Common myeloid progenitor, CD34-positive (primary cell): ENCODE measurements around the gene DDI1. TPM values are rescaled to one million over a fixed set of nuclear protein-coding genes. Genes with fewer than 3 reads are reported as not detected.

Experiments
- CTCF ChIA-PET: fragments of 350-600 bp; sonication (Branson Sonifier 250); formaldehyde crosslinking; loops from one replicate; lab custom pipeline; 2021; ENCODE audit warnings: antibody characterized with exemption; lab: Charles Lee
- POLR2A ChIA-PET: fragments of 350-600 bp; sonication (Branson Sonifier 250); formaldehyde crosslinking; loops from one replicate; lab custom pipeline; 2021; ENCODE audit warnings: antibody characterized with exemption; lab: Charles Lee
- DNase-seq, 3 donors: peaks; one replicate each; pipeline versions ENCODE4 v3.0.0 to v3.0.0-alpha.2; 2013
- H3K27ac ChIP-seq, 2 experiments: 1 replicate in 1 of 2; 2 replicates in 1 of 2; pipeline ENCODE4 v1.7.0; 2013; ENCODE audit warnings: inconsistent platforms in 2 of 2, low read length in 2 of 2, mild to moderate bottlenecking in 2 of 2, low read depth in 1 of 2, moderate library complexity in 1 of 2; ENCODE audit not compliant: severe bottlenecking in 2 of 2, insufficient read depth in 1 of 2, poor library complexity in 1 of 2
- H3K27me3 ChIP-seq, 5 experiments: replicated peaks in 2 of 5; 1 replicate in 3 of 5; 2 replicates in 2 of 5; pipeline versions ENCODE4 v1.6.1 to v1.7.0; 2013; ENCODE audit warnings: low read length in 4 of 5, mild to moderate bottlenecking in 2 of 5, moderate library complexity in 2 of 5, inconsistent platforms in 1 of 5; ENCODE audit not compliant: insufficient read depth in 5 of 5, control insufficient read depth in 4 of 5
- H3K36me3 ChIP-seq, 4 experiments: 1 replicate in 2 of 4; 2 replicates in 2 of 4; pipeline versions ENCODE4 v1.6.1 to v1.7.0; 2013; ENCODE audit warnings: low read length in 3 of 4, control low read depth in 1 of 4, mild to moderate bottlenecking in 1 of 4; ENCODE audit not compliant: control insufficient read depth in 4 of 4, insufficient read depth in 4 of 4
- H3K4me1 ChIP-seq, 4 experiments: 1 replicate in 3 of 4; 2 replicates in 1 of 4; pipeline versions ENCODE4 v1.6.1 to v1.7.1; 2013; ENCODE audit warnings: low read length in 3 of 4, mild to moderate bottlenecking in 3 of 4, control low read depth in 1 of 4, inconsistent platforms in 1 of 4, moderate library complexity in 1 of 4; ENCODE audit not compliant: control insufficient read depth in 4 of 4, insufficient read depth in 4 of 4; ENCODE audit errors: control extremely low read depth in 1 of 4
- H3K4me3 ChIP-seq, 7 experiments: 1 replicate in 4 of 7; 2 replicates in 3 of 7; pipeline versions ENCODE4 v1.5.1 to v1.7.0; 2013; ENCODE audit warnings: mild to moderate bottlenecking in 7 of 7, low read length in 6 of 7, moderate library complexity in 6 of 7, inconsistent platforms in 2 of 7, low read depth in 2 of 7, control low read depth in 1 of 7; ENCODE audit not compliant: insufficient read depth in 4 of 7, control insufficient read depth in 1 of 7; ENCODE audit errors: extremely low read depth in 1 of 7
- H3K9me3 ChIP-seq, 5 experiments: 1 replicate in 4 of 5; 2 replicates in 1 of 5; pipeline versions ENCODE4 v1.6.1 to v1.7.1; 2013; ENCODE audit warnings: low read length in 4 of 5, mild to moderate bottlenecking in 2 of 5, inconsistent platforms in 1 of 5, low read depth in 1 of 5, moderate library complexity in 1 of 5; ENCODE audit not compliant: control insufficient read depth in 4 of 5, insufficient read depth in 2 of 5; ENCODE audit errors: control extremely low read depth in 1 of 5
- WGBS: methylation state at CpG from one replicate; pipeline ENCODE4 v1.1.5; 2013; ENCODE audit not compliant: insufficient coverage; 5-methylcytosine and 5-hydroxymethylcytosine counted together
- polyA plus RNA-seq: library from polyadenylated mRNA; unstranded; fragments of 120-200 nt; gene quantifications from one replicate; pipeline ENCODE4 v1.2.1, GENCODE V29; 2013

DDI1 gene
- 0.09 TPM for polyA plus RNA-seq

- Histone ChIP-seq H3K27me3 (no peaks in the 10 kb centered on the region), H3K9me3 (peaks cover 0 to 15% (median 0%) of the 10 kb centered on the region in 5 experiments), H3K36me3 (peaks cover 0 to 2% (median under 1%) of the 10 kb centered on the region in 4 experiments), H3K4me1 (no peaks in the 10 kb centered on the region), H3K27ac (no peak within 1 kb of the TSS), H3K4me3 (no peak within 1 kb of the TSS)
- no peak for DNase-seq
- 99% methylated on average over 25 of the region's 26 CpGs for WGBS
- ChIA-PET POLR2A (no interaction called here), CTCF (interaction anchor here (0.6 kb wide), 1 partner anchor 557 kb away, joined by 3 read pairs; no protein-coding TSS in a partner anchor)
These were observed at the start of gene DDI1 for GRCh38 chr11:104036588-104036987. Gene DDI1 (plus strand): TSS chr11:104036640. CDS start chr11:104036823, 183 bp downstream.

GRCh38 chr11:103987629-103988594, 48.5 kb upstream of the DDI1 start:
- CTCF ChIA-PET, result interaction anchor here (1.1 kb wide), 1 partner anchor 10 kb away, joined by 3 read pairs; no protein-coding TSS in a partner anchor
- POLR2A ChIA-PET, result no interaction called here
- Histone ChIP-seq H3K27ac (no peak overlapping the region), H3K36me3 (peaks cover 0 to 6% (median 3%) of the 10 kb centered on the region in 4 experiments), H3K27me3 (no peaks in the 10 kb centered on the region), H3K4me3 (no peak overlapping the region), H3K9me3 (peaks cover 0 to 3% (median 0%) of the 10 kb centered on the region in 5 experiments), H3K4me1 (no peaks in the 10 kb centered on the region)
- 98% methylated on average over 7 of the region's 9 CpGs for WGBS
- no peak for DNase-seq

- Histone ChIP-seq H3K4me3 (no peak overlapping the region), H3K9me3 (peaks cover 0 to 3% (median 0%) of the 10 kb centered on the region in 5 experiments), H3K4me1 (no peaks in the 10 kb centered on the region), H3K27ac (no peak overlapping the region), H3K27me3 (no peaks in the 10 kb centered on the region), H3K36me3 (peaks cover 0 to 6% (median 3%) of the 10 kb centered on the region in 4 experiments)
- ChIA-PET POLR2A (no interaction called here), CTCF (no interaction called here)
- DNase-seq, result no peak
- WGBS, result 100% methylated on average over 2 of the region's 4 CpGs
These were observed 47.9 kb upstream of the DDI1 start for GRCh38 chr11:103988595-103988969.

GRCh38 chr11:103993507-103993906, 42.9 kb upstream of the DDI1 start:
- DNase-seq, result no peak
- H3K4me1 ChIP-seq, result no peaks in the 10 kb centered on the region
- ChIA-PET CTCF (no interaction called here), POLR2A (no interaction called here)
- peaks cover 0 to 2% (median 0%) of the 10 kb centered on the region in 4 experiments for H3K36me3 ChIP-seq
- H3K27ac ChIP-seq, result no peak overlapping the region
- H3K9me3 ChIP-seq, result no peaks in the 10 kb centered on the region
- H3K27me3 ChIP-seq, result no peaks in the 10 kb centered on the region
- H3K4me3 ChIP-seq, result no peak overlapping the region

GRCh38 chr11:103994094-103994493, 42.3 kb upstream of the DDI1 start:
- no peak overlapping the region for H3K27ac ChIP-seq
- H3K27me3 ChIP-seq, result no peaks in the 10 kb centered on the region
- ChIA-PET CTCF (no interaction called here), POLR2A (no interaction called here)
- no peaks in the 10 kb centered on the region for H3K9me3 ChIP-seq
- WGBS, result no CpG with 5 or more reads among the region's 1 CpG
- H3K36me3 ChIP-seq, result peaks cover 0 to 2% (median 0%) of the 10 kb centered on the region in 4 experiments
- no peak overlapping the region for H3K4me3 ChIP-seq
- DNase-seq, result no peak
- no peaks in the 10 kb centered on the region for H3K4me1 ChIP-seq

GRCh38 chr11:103994518-103994917, 41.9 kb upstream of the DDI1 start:
- CTCF ChIA-PET, result interaction anchor here (0.6 kb wide), 1 partner anchor 16 kb away, joined by 3 read pairs; no protein-coding TSS in a partner anchor
- peaks cover 0 to 2% (median 0%) of the 10 kb centered on the region in 4 experiments for H3K36me3 ChIP-seq

GRCh38 chr11:103995896-103996295, 40.5 kb upstream of the DDI1 start:
- POLR2A ChIA-PET, result no interaction called here
- Histone ChIP-seq H3K4me3 (no peak overlapping the region), H3K27ac (no peak overlapping the region), H3K36me3 (no peaks in the 10 kb centered on the region), H3K27me3 (no peaks in the 10 kb centered on the region), H3K9me3 (no peaks in the 10 kb centered on the region), H3K4me1 (no peaks in the 10 kb centered on the region)
- 100% methylated on average over 1 of the region's 4 CpGs for WGBS
- CTCF ChIA-PET, result no interaction called here
- DNase-seq, result no peak

More at GRCh38 chr11:103994518-103994917, 41.9 kb upstream of the DDI1 start:
- POLR2A ChIA-PET, result no interaction called here
- no peak for DNase-seq
- H3K27me3 ChIP-seq, result no peaks in the 10 kb centered on the region
- 100% methylated on average over 1 of the region's 2 CpGs for WGBS
- H3K27ac ChIP-seq, result no peak overlapping the region
- no peak overlapping the region for H3K4me3 ChIP-seq
- H3K9me3 ChIP-seq, result no peaks in the 10 kb centered on the region
- no peaks in the 10 kb centered on the region for H3K4me1 ChIP-seq
